GM12878 (cell line): Measurements from ENCODE around the gene SLC4A9. TPM values are rescaled to one million over a fixed set of nuclear protein-coding genes. Genes with fewer than 3 reads are reported as not detected.

Experiments
- ATAC-seq: fragments of 200-7000 bp; cut with Tn5 transposase; 3 replicates; pipeline ENCODE4 v1.9.1; 2020; ENCODE audit warnings: mild to moderate bottlenecking, moderate library complexity
- BruUV-seq: library from RNA; stranded (reverse); fragments of 400-500 nt; replicated peaks from 2 replicates; lab custom pipeline; 2021; lab: Mats Ljungman, UMichigan
- CTCF ChIA-PET: fragments of 300-600 bp; sonication (Branson Sonifier 250); formaldehyde crosslinking; extraction: SDS; loops from one replicate; lab custom pipeline; 2021; ENCODE audit warnings: inconsistent platforms; lab: Yijun Ruan, JAX
- POLR2A ChIA-PET: fragments of 350-600 bp; formaldehyde crosslinking; extraction: SDS; loops from one replicate; lab custom pipeline; 2021; ENCODE audit warnings: inconsistent platforms; lab: Charles Lee
- RAD21 ChIA-PET: fragments of 300-600 bp; sonication (Branson Sonifier 250); formaldehyde crosslinking; loops from one replicate; lab custom pipeline; 2023; ENCODE audit warnings: antibody characterized with exemption; ENCODE audit not compliant: unreplicated experiment; lab: Charles Lee
- SMC1A ChIA-PET: fragments of 300-600 bp; sonication (Branson Sonifier 250); formaldehyde crosslinking; loops from one replicate; lab custom pipeline; 2023; ENCODE audit not compliant: unreplicated experiment, uncharacterized antibody; lab: Charles Lee
- DNase-seq: peaks from one replicate; pipeline ENCODE4 v3.0.0-alpha.2; 2011; ENCODE audit warnings: low read depth, low spot score
- FAIRE-seq: peaks from 3 replicates; lab custom pipeline; 2011; peaks lifted over from hg19 to GRCh38; lab: Jason Lieb, UNC
- H2AFZ ChIP-seq: 2 replicates; pipeline ENCODE4 v1.6.0; 2011; ENCODE audit warnings: low read depth, low read length, control low read depth; ENCODE audit not compliant: control insufficient read depth
- H3K27ac ChIP-seq: 2 replicates; pipeline ENCODE4 v1.5.1; 2011; ENCODE audit warnings: control low read depth; ENCODE audit not compliant: control insufficient read depth, insufficient read depth
- H3K27me3 ChIP-seq, 2 experiments: replicated peaks in 1 of 2; 2 replicates each; pipeline versions ENCODE4 v1.6.0 to v1.6.1; 2011; ENCODE audit warnings: low read length in 1 of 2; ENCODE audit not compliant: control insufficient read depth in 2 of 2, insufficient read depth in 2 of 2
- H3K36me3 ChIP-seq, 2 experiments: 2 replicates each; pipeline ENCODE4 v1.5.1; 2011; ENCODE audit warnings: low read length in 1 of 2; ENCODE audit not compliant: control insufficient read depth in 2 of 2, insufficient read depth in 2 of 2
- H3K4me1 ChIP-seq: 2 replicates; pipeline ENCODE4 v1.6.1; 2011; ENCODE audit warnings: mild to moderate bottlenecking, low read length, moderate library complexity, mixed read lengths; ENCODE audit not compliant: control insufficient read depth, insufficient read depth
- H3K4me2 ChIP-seq: 2 replicates; pipeline ENCODE4 v1.6.0; 2011; ENCODE audit warnings: control low read depth; ENCODE audit not compliant: control insufficient read depth, insufficient read depth
- H3K4me3 ChIP-seq: fragments of 200-600 bp; sonication (generic); 2 replicates; pipeline ENCODE4 v1.5.1; 2016
- H3K79me2 ChIP-seq: 2 replicates; pipeline ENCODE4 v1.6.0; 2011; ENCODE audit warnings: low read length; ENCODE audit not compliant: control insufficient read depth, insufficient read depth
- H3K9ac ChIP-seq: 2 replicates; pipeline ENCODE4 v1.8.0; 2011; ENCODE audit warnings: low read length, control low read depth, mixed read lengths; ENCODE audit not compliant: control insufficient read depth, insufficient read depth
- H3K9me3 ChIP-seq: replicated peaks from 3 replicates; pipeline ENCODE4 v1.5.1; 2011; ENCODE audit warnings: mild to moderate bottlenecking, low read length; ENCODE audit not compliant: control insufficient read depth, insufficient read depth
- H4K20me1 ChIP-seq: 2 replicates; pipeline ENCODE4 v1.6.0; 2011; ENCODE audit not compliant: control insufficient read depth, insufficient read depth
- BMI1 ChIP-seq: fragments of 450-650 bp; IDR thresholded peaks from 2 replicates; pipeline ENCODE4 v1.6.1; 2016; ENCODE audit warnings: mild to moderate bottlenecking, moderate library complexity, borderline replicate concordance
- E4F1 ChIP-seq: fragments of 450-650 bp; IDR thresholded peaks from 2 replicates; pipeline ENCODE4 v1.6.1; 2018; ENCODE audit warnings: borderline replicate concordance, mild to moderate bottlenecking; ENCODE audit not compliant: partially characterized antibody
- ELK1 ChIP-seq: IDR thresholded peaks from 2 replicates; pipeline ENCODE4 v1.6.1; 2012; ENCODE audit warnings: low read depth, low read length, improper control_type of control experiment
- IRF4 ChIP-seq: IDR thresholded peaks from 2 replicates; pipeline ENCODE4 v1.6.1; 2011; ENCODE audit warnings: low read depth, low read length
- IRF5 ChIP-seq: fragments of 450-650 bp; IDR thresholded peaks from 2 replicates; pipeline ENCODE4 v1.6.1; 2017; ENCODE audit warnings: borderline replicate concordance
- MTA3 ChIP-seq: IDR thresholded peaks from 2 replicates; pipeline ENCODE4 v1.6.1; 2012; ENCODE audit warnings: low read length, inconsistent platforms, borderline replicate concordance
- POU2F2 ChIP-seq: IDR thresholded peaks from 3 replicates; pipeline ENCODE4 v1.6.1; 2011; ENCODE audit warnings: low read depth, mild to moderate bottlenecking, low read length, borderline replicate concordance
- RCOR1 ChIP-seq: conservative IDR thresholded peaks from 2 replicates; pipeline ENCODE4 v1.6.1; 2012; ENCODE audit warnings: low read depth, low read length, improper control_type of control experiment
- ZNF384 ChIP-seq: IDR thresholded peaks from 2 replicates; pipeline ENCODE4 v1.6.1; 2012; ENCODE audit warnings: low read depth, mild to moderate bottlenecking, low read length, improper control_type of control experiment, borderline replicate concordance
- ZNF592 ChIP-seq: fragments of 450-650 bp; IDR thresholded peaks from 2 replicates; pipeline ENCODE4 v1.6.1; 2017; ENCODE audit warnings: mild to moderate bottlenecking, moderate library complexity
- WGBS: methylation state at CpG from one replicate; pipeline ENCODE4 v1.1.6; 2016; ENCODE audit warnings: low lambda C conversion rate; ENCODE audit not compliant: insufficient replicate concordance, insufficient coverage; ENCODE audit errors: missing lambda C conversion rate; 5-methylcytosine and 5-hydroxymethylcytosine counted together
- in situ Hi-C: fragments of 300-500 bp; cut with MboI; formaldehyde crosslinking; loops from 9 replicates; pipeline ENCODE4 v1.14.3; 2018; ENCODE audit warnings: mixed read lengths
- intact Hi-C: fragments of 100-400 bp; cut with micrococcal nuclease; formaldehyde crosslinking; loops from one replicate; pipeline ENCODE4 v1.14.2; 2022; ENCODE audit not compliant: unreplicated experiment
- polyA plus RNA-seq, 11 experiments: library from polyadenylated mRNA; depleted of rRNA in 4 of 11; unstranded in 6 of 11; stranded (reverse) in 5 of 11; fragments of >200 nt; fragmentation: Nextera tagmentation in 4 of 11; fragmentation: Illumina TruSeq in 1 of 11; extraction: Ambion mirVana in 4 of 11; extraction: Trizol in 1 of 11; gene quantifications; 1 replicate in 1 of 11; 2 replicates in 10 of 11; pipeline versions ENCODE4 v1.2.1 to v1.2.3, GENCODE V29; 2011 to 2016; ENCODE audit warnings: inconsistent platforms in 2 of 11, missing spikeins in 2 of 11, low read depth in 1 of 11
- total RNA-seq, 4 experiments: library from RNA; depleted of rRNA in 3 of 4; stranded (reverse); fragments of >200 nt in 3 of 4; fragmentation: Illumina TruSeq in 1 of 4; extraction: Trizol in 1 of 4; gene quantifications; 2 replicates each; pipeline versions ENCODE4 v1.2.1 to v1.2.3, GENCODE V29; 2013 to 2021
- TF ChIP-seq, protein P1 (sequence below): IDR thresholded peaks from 2 replicates; pipeline ENCODE4 v1.6.1; 2012; ENCODE audit warnings: mild to moderate bottlenecking, low read depth, low read length

SLC4A9 gene
- total and polyA plus RNA-seq, 10 of the 15 experiments (the other 5 are each of a cell fraction or from before 2014, with no cell fraction given) = 0.03 to 0.05 (median 0.05) TPM; not detected in 7

- WGBS = 44% methylated on average over 4 of the region's 4 CpGs
Observed at GRCh38 chr5:140339636-140340035, 20.4 kb upstream of the SLC4A9 start.

More at GRCh38 chr5:140339636-140340035, 20.4 kb upstream of the SLC4A9 start:
- ChIA-PET CTCF (no interaction called here), RAD21 (no interaction called here), SMC1A (interaction anchor here (1.6 kb wide), 1 partner anchor 12 kb away, joined by 8 read pairs; no protein-coding TSS in a partner anchor), POLR2A (interaction anchor here (0.6 to 0.7 kb wide), 2 partner anchors 15 to 83 kb away, joined by 3 to 5 read pairs; no protein-coding TSS in a partner anchor)
- no peak for DNase-seq
- no peak overlapping the region for H3K9ac ChIP-seq
- no peak for ATAC-seq
- intact Hi-C loops (no loop called here), in situ Hi-C loops (no loop called here)
- no peaks in the 10 kb centered on the region for H3K27me3 ChIP-seq
- no peak for TF ChIP-seq BMI1
- no peak for TF ChIP-seq MTA3
- no peak for TF ChIP-seq RCOR1
- no peak for TF ChIP-seq E4F1
- no peak for TF ChIP-seq ZNF592
- TF ChIP-seq POU2F2 = no peak
- TF ChIP-seq, protein P1, sequence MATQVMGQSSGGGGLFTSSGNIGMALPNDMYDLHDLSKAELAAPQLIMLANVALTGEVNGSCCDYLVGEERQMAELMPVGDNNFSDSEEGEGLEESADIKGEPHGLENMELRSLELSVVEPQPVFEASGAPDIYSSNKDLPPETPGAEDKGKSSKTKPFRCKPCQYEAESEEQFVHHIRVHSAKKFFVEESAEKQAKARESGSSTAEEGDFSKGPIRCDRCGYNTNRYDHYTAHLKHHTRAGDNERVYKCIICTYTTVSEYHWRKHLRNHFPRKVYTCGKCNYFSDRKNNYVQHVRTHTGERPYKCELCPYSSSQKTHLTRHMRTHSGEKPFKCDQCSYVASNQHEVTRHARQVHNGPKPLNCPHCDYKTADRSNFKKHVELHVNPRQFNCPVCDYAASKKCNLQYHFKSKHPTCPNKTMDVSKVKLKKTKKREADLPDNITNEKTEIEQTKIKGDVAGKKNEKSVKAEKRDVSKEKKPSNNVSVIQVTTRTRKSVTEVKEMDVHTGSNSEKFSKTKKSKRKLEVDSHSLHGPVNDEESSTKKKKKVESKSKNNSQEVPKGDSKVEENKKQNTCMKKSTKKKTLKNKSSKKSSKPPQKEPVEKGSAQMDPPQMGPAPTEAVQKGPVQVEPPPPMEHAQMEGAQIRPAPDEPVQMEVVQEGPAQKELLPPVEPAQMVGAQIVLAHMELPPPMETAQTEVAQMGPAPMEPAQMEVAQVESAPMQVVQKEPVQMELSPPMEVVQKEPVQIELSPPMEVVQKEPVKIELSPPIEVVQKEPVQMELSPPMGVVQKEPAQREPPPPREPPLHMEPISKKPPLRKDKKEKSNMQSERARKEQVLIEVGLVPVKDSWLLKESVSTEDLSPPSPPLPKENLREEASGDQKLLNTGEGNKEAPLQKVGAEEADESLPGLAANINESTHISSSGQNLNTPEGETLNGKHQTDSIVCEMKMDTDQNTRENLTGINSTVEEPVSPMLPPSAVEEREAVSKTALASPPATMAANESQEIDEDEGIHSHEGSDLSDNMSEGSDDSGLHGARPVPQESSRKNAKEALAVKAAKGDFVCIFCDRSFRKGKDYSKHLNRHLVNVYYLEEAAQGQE = no peak
- TF ChIP-seq IRF5 = no peak
- no peak for TF ChIP-seq ZNF384
- TF ChIP-seq IRF4 = no peak
- TF ChIP-seq ELK1 = no peak
- H3K4me1 ChIP-seq = peaks cover 36% of the 10 kb centered on the region
- no TSS peak for BruUV-seq
- no peak overlapping the region for H3K4me3 ChIP-seq
- no peaks in the 10 kb centered on the region for H3K36me3 ChIP-seq
- no peak overlapping the region for H3K4me2 ChIP-seq
- H3K9me3 ChIP-seq = no peaks in the 10 kb centered on the region
- no peaks in the 10 kb centered on the region for H4K20me1 ChIP-seq
- H3K27ac ChIP-seq = no peak overlapping the region
- no peak overlapping the region for H2AFZ ChIP-seq
- FAIRE-seq = no peak
- H3K79me2 ChIP-seq = peaks cover 3% of the 10 kb centered on the region
